Measurements from ENCODE around the gene UTS2B.
"Not testable (repeated sequence)": the region's sequence is repeated elsewhere in the genome, so short reads cannot be mapped to it uniquely, and the experiment has no call there.

Gene UTS2B

DNA sequence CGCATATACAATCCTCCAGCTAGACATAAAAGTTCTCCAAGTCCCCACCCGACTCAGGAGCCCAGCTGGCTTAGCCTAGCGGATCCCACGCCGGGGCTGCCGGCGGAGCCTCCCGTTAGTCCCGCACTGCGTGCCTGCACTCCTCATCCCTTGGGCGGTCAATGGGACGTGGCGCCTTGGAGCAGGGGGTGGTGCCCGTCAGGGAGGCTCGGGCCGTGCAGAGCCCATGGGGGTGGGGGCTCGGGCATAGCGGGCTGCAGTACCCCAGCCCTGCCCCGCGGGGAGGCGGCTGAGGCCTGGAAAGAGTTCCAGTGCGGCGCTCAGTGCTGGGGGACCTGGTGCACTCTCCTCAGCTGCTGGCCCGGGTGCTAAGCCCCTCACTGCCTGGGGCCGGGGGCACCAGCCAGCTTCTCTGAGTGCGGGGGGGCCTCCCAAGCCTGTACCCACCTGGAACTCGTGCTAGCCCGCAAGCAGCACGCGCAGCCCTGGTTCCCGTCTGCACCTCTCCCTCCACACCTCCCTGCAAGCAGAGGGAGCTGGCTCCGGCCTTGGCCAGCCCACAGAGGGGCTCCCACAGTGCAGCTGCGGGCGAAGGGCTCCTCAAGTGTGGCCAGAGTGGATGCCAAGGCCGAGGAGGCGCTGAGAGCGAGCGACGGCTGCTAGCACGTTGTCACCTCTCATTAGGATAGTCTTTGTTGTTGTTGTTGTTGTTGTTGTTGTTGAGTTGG lies 13.3 kb downstream of the UTS2B start:
- no peak for DNase-seq

GRCh38 chr3:191314109-191314728 lies 16.1 kb downstream of the UTS2B start:
- DNase-seq = no peak

DNA sequence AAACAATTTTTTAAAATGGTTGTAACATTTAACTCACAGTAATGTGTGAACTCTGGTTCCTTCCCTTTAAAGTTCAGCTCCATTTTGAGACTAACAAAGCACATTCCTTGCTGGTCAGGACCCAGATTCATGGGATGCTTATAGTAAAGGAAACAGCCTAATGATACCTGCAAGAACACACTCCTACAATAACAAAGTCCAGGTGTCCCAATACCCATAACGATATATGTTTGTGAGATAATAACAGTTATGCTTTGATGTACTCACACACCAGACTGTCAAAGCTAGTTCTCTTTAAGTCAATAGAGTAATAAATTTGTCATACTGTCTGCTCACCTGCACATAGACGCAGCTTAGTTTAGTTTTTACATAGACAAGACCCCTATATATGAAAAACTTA lies 17.0 kb downstream of the UTS2B start:
- no peak for DNase-seq

GRCh38 chr3:191307341-191307740 lies 23.0 kb downstream of the UTS2B start:
- DNase-seq = no peak

DNA sequence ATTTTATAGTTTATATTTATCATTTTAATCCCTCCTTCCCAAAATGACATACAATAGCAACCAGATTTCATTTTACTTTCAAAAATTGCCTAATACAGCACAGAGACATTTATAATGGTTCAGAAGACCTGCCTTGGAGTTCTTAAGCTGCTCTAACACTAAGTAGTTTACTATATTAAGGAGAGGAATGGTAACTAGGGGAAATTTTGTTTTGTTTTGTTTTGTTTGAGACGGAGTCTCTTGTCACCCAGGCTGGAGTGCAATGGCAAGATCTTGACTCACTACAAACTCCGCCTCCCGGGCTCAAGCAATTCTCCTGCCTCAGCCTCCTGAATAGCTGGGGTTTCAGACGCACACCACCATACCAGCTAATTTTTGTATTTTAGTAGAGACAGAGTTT lies 23.9 kb downstream of the UTS2B start:
- no peak for DNase-seq

GRCh38 chr3:191303596-191303995 lies 26.7 kb downstream of the UTS2B start:
- no peak for DNase-seq

- no peak for DNase-seq
These were observed 27.9 kb downstream of the UTS2B start for GRCh38 chr3:191302451-191302850.

DNA sequence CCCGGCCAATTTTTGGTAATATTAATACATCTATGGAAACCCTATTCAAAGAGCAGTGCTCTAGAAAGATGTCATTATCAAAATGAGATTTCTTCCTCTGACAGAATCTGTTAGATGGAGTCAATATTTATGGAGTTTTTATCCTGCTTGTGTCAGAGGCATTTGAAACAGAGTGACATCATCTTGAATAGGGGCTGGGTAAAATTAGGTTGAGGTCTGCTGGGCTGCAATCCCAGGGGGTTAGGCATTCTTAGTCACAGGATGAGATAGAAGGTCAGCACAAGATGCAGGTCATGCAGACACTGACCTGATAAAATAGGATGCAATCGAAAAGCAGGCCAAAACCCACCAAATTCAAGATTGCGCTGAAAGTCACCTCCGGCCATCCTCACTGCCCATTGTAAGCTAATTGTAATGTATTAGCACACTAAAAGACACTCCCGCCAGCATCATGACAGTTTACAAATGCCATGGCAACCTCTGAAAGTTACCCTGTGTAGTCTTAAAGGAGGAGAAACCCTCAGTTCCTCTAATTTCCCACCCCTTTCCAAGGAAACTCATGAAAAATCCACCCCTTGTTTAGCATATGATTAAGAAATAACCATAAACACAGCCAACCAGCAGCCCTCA lies 28.4 kb downstream of the UTS2B start:
- no peak for DNase-seq

GRCh38 chr3:191301017-191301416 lies 29.3 kb downstream of the UTS2B start:
- DNase-seq = no peak

DNA sequence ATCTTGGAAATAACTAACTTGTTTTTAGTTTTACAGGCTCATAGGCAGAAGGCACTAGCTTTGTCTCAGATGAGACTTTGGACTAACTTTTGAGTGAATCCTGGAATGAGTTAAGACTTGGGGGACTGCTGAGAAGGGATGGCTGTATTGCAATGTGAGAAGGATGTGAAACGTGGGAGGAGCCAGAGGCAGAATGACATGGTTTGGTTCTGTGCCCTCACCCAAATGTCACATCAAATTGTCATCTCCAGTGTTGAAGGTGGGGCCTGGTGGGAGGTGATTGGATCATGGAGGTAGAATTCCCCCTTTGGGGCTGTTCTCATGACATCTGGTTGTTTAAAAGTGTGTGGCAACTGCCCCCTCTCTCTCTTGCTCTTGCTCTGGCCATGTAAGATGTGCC lies 29.9 kb downstream of the UTS2B start:
- DNase-seq = no peak

GRCh38 chr3:191298846-191299245 lies 31.5 kb downstream of the UTS2B start:
- DNase-seq = no peak

GRCh38 chr3:191296041-191296541 lies 34.2 kb downstream of the UTS2B start:
- peak; percentile 3 for DNase-seq

- no peak for DNase-seq
These were observed 36.0 kb downstream of the UTS2B start for GRCh38 chr3:191294291-191294690.

DNA sequence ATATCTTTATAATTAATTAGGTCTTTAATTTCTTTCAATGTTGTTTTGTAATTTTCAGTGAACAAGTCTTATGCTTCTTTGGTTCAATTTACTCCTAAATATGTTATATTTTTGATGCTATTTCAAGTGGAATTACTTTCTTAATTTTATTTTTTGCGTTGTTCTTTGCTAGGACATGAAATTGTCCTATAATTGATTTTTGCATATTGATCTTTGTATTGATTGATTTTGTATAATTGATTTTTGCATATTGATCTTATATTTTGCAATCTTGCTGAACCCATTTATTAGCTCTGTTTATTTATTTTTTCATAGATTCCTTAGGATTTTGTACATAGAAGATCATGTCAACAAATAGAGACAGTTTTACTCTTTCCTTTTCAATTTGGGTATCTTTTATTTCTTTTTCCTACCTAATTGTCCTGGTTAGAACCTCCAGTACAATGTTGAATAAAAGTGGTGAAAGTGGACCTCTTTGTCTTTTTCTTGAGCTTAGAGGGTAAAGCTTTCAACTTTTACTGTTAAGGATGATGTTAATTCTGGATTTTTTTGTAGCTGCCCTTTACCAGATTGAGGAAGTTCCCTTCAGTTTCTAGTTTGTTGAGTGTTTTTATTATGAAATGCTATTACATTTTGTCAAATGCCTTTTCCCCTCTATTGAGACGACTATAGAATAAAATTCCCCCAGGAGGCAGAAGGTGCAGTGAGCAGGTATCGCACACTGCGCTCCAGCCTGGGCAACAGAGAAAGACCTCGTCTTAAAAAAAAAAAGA lies 37.9 kb downstream of the UTS2B start:
- DNase-seq = no peak

DNA sequence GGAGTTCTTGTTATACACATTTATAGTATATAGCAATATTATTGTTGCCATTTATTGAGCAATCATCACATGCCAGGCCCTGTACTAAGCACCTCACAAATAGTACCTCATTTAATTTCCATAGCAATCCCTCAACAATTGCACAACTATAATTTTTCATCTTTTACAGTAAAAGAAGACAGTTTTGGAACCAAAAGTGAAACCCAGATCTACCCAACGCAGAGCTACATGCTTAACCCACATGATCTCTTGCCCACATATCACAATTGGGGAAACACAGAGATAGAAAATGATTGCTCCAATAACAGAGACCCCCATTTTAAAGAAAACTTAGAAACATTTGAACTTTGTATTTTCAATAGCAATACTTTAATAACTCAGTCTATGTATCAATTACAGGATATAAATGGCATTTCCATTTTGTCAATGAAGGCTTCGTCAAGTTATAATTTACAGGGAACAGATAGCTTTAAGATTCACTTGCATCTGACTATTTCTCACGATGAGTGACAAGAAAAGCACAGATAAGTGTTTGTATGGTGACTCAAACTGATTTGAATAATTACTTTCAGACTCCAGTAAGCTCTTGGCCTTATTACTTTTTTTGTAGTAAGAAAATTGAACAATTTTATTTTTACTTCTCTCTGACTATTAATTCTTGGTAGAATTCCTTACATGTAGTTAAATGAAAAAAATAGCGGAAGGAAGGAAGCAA lies 39.9 kb downstream of the UTS2B start:
- peak; percentile 29 for DNase-seq

- DNase-seq = no peak
These were observed 46.9 kb downstream of the UTS2B start for GRCh38 chr3:191283400-191283799.

DNA sequence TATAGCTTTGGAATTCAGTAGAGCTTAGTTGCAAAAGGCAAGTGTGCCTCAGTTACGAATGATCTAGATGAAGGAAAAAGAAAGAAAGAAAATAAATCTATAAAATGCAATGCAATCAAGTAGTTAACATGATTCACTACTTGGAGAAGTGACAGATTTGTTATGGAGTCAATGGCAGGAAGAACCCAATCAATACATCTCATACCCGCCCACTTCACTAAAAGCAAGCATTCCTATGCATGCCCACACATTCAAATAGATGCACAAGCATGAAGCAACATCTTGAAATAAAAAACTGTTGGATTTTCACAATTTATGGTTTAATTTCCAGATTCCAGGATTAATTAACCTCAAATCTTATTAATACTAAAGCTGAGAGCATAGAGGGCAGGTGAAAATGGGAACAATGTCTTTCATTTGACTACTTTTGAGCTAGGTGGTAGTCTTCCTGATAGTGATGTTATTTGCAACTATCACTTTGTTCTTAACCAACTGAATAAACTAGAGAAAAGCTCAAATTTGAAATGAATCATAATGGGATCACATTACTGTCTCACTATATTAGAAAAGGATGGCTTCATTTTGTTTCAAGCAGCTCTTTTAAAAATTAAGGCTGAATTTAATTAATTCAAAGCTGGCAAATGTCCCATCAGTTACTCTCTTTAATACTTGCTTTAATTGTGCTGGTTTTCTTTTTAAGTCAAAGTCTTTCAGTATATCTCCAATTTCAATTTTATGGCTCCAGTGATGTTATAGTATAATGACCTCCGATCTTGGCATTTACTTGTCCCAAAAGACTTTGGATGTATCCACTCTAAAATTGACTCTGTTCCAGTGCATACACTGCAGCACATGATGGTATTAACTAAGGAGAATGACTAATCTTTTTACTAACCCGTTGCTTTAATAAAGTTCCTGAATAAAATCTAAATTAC lies 47.8 kb downstream of the UTS2B start:
- no peak for DNase-seq

DNA sequence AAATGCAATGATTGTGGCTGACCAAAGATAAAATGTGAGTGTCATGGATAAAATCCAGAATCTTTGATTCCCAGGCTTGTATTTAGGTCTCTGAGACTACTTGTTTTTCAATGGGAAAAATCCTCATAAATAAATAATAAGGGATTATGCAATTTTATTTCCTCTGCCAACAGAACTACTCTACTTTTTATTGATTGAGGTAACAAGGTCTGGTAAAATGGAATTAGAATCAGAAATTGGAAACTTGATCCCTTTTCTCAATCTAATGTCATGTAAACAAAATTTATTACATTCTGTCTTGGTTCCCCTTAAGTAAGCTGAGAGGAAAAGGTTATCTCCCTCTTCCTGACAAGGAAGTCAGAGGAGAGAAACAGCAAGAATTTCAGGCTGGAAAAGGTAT lies 49.4 kb downstream of the UTS2B start:
- no peak for DNase-seq

DNA sequence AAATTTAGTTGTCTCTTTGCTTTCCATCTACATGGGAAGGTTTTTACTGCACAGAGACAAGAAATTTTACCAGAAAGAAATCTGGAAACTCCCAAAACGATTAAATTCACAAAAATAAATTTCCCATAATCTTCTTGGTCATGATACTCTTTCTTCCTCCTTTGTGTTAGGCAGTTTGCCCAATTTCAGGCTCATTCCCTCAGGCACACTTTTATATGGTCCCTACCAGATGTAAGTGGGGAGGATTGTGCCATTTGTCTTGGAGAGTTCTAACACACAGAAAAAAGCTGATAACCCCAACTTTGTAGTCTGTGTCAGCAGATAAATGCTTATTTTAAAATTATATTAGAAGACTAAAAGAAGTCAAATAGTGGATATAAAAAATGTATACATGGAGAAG lies 50.2 kb downstream of the UTS2B start:
- no peak for DNase-seq

DNA sequence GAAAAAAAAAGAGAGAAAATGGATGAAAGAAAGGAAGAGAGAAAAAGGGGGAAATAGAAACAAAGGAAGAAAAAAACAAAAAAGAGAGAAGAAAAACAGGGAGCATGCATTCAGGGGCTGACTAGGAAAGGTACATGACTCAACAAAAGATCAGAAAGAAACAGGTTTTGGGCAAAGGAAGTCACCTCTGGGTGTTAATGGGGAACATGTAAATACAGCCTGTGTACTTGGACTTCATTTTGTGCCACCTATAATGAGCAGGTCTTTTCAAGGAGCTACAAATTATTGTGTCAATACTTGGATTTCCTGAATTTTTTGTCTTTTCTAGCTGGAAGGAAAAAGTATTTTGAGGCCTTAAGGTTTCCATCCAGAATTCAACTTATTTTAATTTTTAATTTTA lies 54.6 kb downstream of the UTS2B start:
- no peak for DNase-seq

DNA sequence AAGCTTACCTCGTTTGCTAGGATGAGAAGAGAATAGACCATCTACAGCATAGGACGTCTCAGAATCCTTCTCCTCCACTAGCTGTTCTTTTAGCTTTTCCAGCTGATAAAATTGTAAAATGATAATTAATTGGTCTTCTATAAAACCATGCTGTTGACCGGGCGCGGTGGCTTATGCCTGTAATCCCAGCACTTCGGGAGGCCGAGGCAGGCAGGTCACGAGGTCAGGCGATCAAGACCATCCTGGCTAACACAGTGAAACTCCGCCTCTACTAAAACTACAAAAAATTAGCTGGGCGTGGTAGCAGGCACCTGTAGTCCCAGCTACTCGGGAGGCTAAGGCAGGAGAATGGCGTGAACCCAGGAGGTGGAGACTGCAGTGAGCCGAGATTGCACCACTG lies 55.1 kb downstream of the UTS2B start:
- DNase-seq = not testable (repeated sequence)
